GM12801 (cell line): ENCODE measurements around the gene RBM24.

Experiments used
- CTCF ChIP-seq: IDR thresholded peaks from one replicate; pipeline ENCODE4 v1.5.1; 2011; ENCODE audit warnings: control low read depth; ENCODE audit not compliant: insufficient read length; ENCODE audit errors: extremely low read depth

RBM24 gene

GRCh38 chr6:17300637-17301036, 19.5 kb downstream of the RBM24 start:
- TF ChIP-seq CTCF: no peak

- TF ChIP-seq CTCF: no peak
Observed at GRCh38 chr6:17303444-17303843, 22.3 kb downstream of the RBM24 start.

GRCh38 chr6:17305219-17306001, 24.2 kb downstream of the RBM24 start:
- no peak for TF ChIP-seq CTCF

- TF ChIP-seq CTCF: no peak
Observed at GRCh38 chr6:17311595-17312311, 30.6 kb downstream of the RBM24 start.

GRCh38 chr6:17313971-17314370, 32.8 kb downstream of the RBM24 start:
- no peak for TF ChIP-seq CTCF

- no peak for TF ChIP-seq CTCF
Observed at GRCh38 chr6:17315262-17315661, 34.1 kb downstream of the RBM24 start.

- TF ChIP-seq CTCF: no peak
Observed at GRCh38 chr6:17318435-17319165, 37.4 kb downstream of the RBM24 start.
